ENCODE measurements around the gene NEK10.

Gene NEK10

DNA sequence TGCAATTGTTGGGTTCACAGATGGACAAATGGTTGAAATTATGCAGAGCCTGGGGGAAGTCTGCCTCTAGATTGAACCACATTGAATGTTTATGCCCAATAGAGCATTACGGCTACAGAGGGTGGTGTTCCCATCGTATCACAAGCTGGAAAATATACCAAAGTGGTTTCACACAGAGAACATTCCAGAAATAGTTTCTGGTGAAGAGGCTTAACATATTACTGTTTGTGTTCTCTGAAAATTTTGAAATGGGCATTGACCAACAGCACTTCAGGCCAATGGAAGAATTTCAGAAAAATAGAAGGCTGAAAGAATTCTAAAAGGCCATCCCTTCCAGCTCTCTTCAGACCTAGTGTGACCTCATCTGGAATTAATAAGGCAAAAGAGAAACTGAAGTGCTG lies 203.9 kb downstream of the NEK10 start:
- no peak for DNase-seq

DNA sequence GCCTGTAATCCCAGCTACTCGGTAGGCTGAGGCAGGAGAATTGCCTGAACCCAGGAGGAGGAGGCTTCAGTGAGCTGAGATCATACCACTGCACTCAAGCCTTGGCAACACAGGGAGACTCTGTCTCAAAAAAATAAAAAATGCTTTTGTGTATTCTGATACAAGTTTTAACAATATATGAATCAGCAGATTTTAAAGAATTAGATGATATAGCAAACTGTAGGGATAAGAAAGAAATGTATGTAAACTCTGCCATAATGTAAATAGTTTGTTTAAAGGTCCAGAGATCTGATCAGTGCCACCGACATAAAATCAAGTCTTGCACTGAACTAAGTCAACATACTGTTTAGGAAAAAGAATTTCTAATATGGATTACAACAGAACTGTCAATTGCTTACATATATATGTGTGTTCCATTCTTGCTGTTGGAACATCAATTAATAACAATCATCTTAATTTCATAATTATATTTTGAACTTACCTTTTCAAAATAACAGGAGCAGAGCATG lies 208.3 kb downstream of the NEK10 start:
- DNase-seq = no peak

DNA sequence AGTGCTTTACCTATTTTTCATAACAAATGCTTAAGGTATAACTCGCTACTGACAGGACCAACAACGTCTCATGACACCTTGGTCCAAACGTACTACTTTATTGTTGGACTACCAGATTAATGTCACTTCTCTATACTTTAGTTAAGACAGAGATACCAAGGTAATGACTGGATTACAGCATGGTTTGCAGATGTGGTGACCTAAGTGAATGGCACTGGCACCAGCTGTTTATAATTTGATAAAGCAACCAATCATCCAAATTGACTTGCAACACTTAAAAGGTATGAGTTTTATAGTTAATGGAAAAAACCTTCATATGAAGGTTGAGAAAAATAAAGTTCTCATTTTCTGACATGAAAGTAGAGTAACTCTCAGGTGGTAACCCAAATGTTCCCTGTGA lies 209.0 kb downstream of the NEK10 start:
- no peak for DNase-seq

DNA sequence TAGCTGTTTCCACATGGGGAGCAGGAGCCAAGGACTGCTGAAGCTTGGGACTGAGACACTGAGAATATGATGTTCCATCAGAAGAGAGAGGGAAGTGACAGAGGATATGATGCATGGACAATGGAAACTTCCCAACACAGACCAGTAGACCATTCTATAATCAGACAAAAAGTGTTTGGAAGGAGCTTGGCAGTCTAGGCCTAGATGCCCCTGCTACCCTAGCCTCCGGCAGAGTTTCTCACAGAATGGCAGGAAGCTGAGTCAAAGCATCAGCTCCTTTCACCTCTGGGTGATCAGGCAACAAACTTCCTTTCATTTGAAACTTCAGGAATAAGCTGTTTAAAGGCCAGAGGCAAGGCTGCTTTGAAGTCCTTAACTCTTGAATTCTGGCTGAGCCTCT lies 222.0 kb downstream of the NEK10 start:
- no peak for DNase-seq

DNA sequence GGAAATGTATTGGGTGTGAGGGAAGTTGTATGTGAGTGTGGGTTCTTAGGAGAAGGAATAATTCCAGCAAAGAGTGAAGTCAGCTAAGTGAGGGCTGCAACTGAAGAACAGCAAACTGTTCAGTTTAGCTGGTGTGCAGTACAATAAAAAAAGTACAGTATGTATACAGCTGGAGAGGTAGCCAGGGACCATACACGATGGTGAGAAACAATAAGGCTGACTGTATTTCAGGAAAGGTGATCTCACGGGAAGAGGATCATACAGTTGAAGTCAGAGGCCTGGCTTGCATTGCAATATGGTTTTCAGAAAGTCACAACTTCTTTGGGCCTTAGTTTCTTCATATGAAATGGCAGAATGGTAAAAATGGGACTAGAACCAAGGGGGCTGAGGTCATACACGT lies 222.4 kb downstream of the NEK10 start:
- DNase-seq = no peak

DNA sequence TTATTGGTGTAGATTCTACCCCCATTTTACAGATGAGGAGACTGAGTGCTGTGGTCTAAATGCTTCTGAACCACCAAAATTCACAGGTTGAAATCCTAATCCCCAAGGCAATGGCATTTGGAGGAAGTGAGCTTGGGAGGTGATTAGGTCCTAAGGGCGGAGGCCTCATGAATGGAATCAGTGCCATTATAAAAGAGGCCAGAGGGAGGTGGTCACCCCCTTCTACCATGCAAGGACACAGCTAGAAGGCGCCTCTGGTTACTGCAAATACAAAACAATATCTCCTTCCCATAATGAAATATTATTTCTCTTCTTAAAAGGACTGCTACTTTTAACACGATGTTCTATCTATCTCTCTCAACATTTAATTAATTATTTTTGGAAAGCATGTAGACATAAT lies 223.5 kb downstream of the NEK10 start:
- no peak for DNase-seq

DNA sequence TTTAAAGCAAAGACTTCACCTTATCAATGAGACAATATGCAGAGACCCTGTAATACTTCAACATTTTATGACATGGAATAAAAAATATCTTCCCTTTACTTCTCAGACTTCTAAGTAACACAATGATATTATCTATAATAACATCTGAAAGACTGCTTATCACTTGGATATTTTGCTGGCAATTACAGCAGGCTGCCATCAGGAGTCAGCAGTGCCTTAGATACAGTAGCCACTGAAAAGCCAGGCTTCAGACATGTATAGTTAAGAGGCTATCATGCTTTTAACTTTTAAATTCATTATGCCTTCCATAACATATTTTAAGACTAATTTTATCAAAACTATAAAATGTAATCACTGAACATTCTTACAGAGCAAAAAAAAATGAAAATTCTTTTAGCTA lies 227.5 kb downstream of the NEK10 start:
- DNase-seq = no peak

DNA sequence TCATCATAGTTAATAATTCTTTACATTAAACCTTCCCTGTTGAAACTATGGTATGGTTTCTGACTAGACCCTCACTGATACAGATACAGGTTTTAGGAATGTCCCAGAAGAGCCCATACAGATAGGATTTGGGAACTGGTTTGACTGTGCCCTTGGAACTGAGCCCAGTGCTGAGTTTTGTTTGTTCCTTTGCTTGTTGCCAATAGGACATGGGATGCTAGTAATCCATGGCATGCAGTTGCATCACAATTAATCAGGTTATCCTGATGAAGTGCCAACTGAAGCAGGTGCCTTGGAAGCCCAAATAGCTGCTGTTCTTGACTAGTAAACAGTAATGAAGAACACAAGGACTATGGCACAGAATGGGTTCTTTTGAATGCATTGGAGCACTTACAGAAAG lies 230.6 kb downstream of the NEK10 start:
- DNase-seq = no peak

DNA sequence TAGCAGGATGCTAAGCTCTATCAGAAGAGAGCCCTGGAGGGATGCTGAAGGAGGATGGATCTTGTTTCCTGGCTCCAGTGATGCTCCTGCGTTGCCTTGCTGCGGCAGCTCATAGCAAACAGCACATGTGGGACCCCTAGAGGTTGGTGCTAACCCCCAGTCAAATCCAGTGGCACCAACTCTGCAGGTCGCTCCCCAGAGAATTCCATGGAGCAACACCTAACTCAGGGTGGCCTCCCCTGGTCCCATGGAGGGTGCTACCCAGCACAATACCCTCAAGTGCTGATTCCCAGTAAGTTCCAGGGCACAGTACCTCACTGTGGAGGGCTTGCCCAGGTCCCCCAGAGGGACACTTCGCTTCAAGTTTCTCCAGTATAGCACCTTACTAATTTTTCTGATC lies 231.2 kb downstream of the NEK10 start:
- DNase-seq = no peak

DNA sequence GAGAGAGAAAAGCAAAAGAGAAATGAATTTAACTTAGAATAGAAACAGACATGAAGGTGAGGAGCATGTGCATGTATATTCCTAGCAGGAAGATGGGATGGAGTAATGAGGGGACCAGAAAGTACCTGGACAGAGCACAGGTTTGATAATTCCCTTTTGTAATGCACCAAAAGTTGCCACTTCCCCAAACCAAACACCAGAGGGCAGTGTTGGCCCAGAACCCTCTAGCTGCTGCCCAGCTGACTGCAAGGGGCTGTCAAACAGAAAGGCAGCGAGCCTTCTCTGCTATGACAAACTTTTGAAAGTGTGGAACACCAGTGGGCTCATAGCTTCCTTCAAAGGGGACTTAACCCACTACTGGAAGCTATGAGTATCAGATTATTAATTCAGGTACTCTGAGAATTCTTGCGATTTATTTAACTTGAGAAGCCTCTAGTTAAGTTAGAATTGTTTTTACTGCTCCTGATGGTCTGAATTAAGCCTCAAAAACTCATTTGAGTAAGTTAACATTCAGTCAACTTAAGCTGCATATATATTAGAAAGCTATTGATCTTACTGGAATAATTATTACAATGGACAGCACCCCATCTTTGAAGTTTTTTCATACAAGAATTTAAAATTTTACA lies 234.9 kb downstream of the NEK10 start:
- peak; percentile 9 for DNase-seq

DNA sequence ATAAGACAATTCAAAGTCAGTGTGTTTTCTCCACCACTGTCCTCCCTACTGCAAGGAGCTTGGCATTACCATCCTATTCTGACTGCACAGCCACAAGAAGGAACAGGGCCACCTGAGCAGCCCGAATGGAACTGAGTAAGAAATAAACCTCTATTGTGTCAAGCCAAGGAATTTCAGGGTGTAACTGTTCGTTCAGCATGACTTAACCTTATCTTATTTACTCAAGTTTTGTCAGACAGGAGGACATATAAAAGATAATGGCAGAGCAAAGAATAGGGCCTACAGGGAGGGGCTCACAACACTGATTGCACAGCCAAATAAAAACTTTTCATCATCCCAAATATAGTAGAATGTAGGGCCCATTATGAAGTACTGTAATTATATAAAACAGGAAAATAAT lies 236.1 kb downstream of the NEK10 start:
- no peak for DNase-seq

DNA sequence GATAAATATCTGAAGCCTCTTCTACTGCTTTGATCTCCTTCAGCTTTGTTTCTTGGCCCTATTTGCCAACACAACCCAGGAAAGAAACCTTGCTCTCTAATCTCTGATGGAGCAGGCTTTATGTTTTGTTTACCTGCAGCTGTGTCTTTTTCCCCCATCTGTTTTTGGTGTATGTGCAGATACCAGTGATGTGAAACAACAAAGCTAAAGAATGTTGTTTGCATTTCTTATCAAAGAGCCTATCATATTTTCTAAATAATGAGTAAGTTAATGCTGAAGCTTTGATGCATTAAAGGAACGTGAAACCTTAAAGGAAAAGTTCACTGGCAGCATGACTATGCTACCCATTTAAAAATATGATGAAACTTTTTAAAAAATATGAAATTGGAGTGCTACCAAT lies 238.4 kb downstream of the NEK10 start:
- no peak for DNase-seq

DNA sequence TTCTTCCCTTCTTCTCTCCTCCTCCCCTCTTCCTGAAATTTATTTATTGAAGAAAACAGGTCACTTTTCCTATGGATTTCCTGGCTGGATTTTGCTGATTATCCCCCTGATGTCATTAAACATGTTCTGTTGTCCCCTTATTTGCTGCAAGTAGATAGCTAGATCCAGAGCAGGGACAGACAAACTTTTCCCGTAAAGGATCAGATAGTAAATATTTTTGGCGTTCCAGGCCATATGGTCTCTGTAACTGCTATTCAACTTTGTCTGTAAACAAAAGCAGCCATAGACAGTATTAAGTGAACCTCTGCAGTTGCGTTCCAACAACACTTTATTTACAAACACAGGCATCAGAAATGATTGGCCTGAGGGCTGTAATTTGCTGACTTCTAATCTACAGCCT lies 241.3 kb downstream of the NEK10 start:
- no peak for DNase-seq

DNA sequence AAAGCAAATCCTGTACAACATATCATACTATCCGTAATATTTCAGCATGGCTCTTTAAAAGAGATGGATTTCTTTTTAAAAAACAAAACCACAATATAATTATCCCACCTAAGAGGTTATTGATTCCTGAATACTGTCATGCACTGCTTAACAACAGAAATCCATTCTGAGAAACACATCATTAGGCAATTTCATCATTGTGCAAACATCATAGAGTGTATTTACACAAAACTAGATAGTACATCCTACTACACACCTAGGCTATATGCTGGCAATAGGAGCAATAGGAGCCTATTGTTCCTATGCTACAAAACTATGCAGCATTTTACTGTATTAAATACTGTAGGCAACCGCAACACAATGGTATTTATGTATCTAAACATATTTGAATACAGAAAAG lies 242.0 kb downstream of the NEK10 start:
- DNase-seq = no peak

DNA sequence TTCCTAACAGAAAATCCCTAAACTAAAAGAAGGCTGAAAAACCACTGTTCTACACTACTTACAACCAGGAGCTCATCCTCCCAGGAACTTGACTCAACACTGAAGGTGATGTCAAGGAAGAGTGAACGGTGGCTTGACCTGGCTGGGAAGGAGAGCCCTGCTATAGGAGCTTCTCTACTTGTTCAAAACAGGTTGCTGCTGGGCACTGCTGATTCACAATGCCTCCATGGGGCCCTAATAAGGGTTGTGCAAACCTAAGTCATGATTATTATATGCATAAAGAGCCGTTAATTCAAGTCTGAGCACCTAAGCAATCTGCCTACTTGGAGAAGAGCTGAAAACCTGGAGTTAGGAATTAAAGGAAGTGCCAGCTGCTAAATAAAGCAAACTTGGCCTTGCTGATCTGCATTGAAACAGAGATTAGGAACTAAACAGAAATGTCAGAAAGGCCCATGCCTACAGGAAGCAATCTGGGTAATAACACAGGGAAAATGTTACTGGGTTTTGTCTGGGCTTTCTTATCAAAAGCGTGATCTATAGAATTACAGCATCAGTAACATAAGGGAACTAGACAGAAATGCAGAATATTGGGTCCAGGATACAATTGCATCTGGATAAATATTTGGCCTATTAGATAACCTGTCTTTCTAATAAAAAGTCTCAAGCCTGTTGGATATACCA lies 243.2 kb downstream of the NEK10 start:
- no peak for DNase-seq

DNA sequence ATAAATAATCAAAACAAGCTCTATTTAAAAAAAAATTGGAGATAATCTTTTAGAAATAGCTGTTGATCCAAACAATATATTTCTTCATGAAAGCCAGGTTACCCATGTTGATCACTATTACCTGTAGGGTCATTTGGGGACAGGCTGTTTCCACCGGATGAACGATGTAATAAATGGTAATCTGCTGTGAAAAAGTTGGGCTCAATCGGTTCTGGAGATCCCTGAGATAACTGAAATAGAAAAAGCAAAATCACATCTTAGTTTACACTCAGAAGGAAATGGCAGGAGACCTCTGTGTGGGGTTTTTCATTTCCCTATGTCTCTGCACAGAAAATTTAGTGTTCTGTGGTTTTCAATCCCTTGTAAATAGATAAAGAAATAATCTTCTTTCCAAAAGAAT lies 249.5 kb downstream of the NEK10 start:
- no peak for DNase-seq

DNA sequence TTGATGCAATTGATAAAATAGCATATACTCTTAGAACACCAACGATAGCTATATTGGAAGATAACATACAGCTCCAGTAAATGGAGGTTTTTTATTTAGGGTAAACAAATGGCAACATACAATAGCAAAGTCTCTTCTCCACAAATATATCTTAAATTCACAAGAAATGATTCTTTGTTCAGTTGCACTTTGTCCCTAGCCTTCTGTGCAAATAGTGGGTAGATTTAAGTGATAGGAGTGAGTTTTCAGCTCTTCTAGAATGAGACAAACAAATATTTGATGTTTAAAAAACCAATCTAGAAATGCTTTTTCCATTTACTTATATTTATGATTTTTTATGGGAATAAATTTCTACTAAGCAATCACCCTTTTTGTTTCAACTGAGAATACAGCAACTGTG lies 253.8 kb downstream of the NEK10 start:
- DNase-seq = no peak

DNA sequence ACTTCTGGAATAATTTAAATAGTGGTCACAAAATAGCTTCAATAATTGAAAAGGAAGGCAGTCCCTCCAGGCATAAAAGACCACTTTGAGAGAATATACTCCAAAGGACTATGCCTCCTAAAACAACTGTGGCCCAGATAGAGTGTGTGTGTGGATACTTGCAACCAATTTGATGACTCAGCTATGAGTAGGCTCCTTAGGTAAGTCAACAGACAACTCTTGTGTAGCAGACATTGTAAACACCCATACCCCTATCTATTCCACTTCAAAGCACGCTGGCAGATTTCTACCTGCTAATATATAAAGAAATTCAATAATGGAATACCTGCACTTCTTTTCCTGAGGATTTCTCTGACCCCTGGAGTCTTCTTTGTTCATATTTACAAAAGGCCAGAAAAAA lies 254.5 kb downstream of the NEK10 start:
- DNase-seq = no peak

DNA sequence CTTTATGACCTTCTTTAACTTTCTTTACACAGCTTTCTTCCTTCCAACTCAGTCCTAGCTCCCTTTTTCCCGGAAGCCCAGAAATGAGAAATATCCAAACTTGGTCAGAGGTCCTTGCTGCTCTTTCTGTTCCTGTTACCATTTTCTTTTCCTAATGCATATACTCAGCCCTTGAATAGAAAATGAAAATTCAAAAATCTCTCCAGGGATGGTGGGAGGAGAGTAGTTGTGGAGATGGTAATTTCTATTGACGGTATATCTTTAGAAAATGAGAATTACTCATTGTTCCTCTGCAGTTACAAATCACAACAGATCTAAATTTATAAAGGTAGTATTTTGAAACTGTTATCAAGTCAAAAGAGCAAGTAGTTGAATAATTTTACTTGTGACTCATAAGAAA lies 255.1 kb downstream of the NEK10 start:
- DNase-seq = no peak

DNA sequence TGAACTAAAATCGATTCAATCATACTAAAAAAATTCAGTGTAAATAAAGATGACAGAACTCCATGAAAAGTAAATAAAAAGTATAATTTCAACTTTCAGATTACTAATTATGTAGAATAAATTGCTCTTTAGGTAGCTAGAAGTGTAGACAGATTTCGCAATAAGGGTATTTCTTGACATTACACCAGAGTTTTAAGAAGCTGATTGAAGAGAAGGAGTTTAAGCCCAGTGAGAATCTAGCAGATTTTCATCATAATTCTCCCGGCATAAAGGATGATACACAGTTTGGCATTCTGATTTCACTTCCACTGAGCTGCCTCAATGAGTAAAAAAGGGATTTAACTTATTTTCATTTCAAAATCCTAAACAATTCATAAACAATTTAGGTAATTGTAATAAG lies 259.2 kb downstream of the NEK10 start:
- DNase-seq = no peak

DNA sequence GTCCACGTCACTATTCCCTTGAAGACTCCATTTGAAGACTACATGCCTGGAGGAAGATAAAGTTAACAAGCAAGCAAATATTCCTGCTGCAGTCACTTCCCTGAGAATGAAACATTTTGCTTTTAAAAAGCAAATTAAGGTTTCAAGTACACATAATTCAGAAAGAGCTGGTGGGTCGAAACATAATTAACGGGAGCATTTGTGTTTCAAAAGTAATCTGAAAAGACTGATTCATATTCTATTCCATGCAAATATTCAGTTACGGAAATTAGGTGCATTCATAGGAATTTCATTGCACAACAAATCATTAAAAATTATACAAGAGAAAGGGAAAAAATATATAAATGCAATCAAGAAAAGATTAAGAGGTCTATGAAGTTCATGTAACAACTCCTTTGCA lies 260.9 kb downstream of the NEK10 start:
- no peak for DNase-seq

DNA sequence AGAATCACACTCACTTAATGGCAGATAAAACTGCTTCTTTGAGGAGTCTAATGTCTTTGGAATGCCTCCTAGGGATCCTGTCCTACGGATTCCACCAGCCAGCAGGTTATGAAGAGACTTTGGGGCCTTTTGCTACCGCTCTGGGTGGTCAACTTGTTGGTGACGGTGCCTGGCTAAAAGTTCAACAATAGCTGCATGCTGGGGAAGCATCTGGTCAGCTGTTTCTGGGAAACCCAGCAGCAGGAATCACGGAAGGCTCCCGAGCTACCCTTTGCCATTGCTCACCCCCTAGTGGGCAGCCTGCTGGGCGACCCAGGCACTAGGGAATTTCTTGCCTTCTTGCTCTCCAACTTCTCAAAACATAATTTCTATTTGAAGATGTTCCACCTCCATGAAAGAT lies 263.3 kb downstream of the NEK10 start:
- DNase-seq = no peak

DNA sequence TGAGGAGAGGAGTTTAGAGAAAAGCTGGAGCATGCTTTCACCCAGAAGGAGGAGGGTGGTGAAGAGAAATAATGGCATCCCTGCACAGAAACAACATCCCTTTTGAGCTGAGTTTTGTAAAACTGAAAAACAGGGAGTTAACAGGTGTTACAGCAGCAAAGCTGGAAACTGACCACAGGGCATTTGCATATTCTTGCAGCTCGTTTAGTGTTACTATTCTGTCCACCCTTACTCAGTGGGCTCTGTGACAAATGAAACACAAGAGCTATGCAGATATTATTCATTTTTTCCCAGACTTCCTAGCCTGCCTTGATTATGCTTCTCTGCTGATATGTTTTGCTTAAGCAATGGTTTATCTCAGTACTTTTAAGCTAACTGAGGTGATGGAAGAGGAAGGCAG lies 272.0 kb downstream of the NEK10 start:
- DNase-seq = no peak

DNA sequence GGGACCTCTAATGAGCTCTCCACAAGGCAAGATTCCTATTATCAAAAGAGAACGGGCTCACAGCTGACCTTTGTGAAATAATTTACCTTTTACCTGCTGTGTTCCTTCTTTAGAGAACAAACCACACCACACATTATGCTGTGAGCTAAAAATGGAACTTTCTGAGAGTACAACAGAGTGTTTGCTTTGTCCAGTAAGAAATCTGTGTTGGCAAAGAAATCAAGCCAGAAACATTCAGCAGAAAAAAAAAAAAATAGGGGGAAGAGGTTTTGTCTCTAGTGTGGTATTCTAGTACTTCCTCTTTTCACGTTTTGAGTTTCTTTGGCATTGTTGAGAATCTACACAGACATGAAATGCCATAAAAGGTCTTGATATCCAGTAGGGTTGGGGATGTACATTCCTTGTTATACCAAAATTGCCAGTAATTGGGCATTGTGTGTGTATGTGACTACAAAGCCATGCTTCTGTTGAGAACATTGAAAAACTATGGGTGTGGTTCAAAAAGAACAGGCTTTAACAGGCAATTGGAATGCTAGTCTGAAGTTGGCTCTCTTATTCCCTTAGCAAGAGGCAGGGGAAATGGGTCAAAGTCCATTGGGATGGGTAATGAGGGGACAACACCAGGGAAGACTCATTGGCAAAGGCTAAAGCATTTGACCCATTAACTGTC lies 273.5 kb downstream of the NEK10 start:
- peak; percentile 2 for DNase-seq

DNA sequence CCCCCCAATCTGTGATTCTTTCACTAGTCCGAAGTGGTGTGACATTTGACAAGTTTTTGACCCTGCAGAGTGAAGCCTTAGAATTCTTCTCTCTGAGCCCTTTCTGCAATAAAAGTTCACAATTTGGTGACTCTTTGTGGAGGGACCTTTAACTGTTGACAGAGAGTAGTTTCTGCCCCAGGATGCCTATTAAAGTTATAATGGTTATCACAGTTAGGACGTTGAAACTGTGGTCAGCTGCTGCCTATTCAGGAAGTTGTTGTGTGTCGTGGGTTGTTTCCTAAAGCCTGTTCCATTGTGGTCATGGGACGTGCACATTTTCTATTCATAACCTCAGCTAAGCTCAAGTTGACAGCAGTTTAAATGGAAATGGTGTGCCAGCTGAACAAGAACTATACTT lies 274.5 kb downstream of the NEK10 start:
- no peak for DNase-seq

Measured in GDM1 (cell line).